HG02852 (cell line): ENCODE measurements around the gene NKD1.
"Not testable (repeated sequence)": the region's sequence is repeated elsewhere in the genome, so short reads cannot be mapped to it uniquely, and the experiment has no call there.

Source experiments
- ATAC-seq: cut with Tn5 transposase; IDR thresholded peaks from one replicate; pipeline ENCODE4 v1.9.1; 2021; ENCODE audit warnings: mild to moderate bottlenecking, moderate library complexity; ENCODE audit not compliant: unreplicated experiment

NKD1 gene, protein sequence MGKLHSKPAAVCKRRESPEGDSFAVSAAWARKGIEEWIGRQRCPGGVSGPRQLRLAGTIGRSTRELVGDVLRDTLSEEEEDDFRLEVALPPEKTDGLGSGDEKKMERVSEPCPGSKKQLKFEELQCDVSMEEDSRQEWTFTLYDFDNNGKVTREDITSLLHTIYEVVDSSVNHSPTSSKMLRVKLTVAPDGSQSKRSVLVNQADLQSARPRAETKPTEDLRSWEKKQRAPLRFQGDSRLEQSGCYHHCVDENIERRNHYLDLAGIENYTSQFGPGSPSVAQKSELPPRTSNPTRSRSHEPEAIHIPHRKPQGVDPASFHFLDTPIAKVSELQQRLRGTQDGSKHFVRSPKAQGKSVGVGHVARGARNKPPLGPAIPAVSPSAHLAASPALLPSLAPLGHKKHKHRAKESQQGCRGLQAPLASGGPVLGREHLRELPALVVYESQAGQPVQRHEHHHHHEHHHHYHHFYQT

DNA sequence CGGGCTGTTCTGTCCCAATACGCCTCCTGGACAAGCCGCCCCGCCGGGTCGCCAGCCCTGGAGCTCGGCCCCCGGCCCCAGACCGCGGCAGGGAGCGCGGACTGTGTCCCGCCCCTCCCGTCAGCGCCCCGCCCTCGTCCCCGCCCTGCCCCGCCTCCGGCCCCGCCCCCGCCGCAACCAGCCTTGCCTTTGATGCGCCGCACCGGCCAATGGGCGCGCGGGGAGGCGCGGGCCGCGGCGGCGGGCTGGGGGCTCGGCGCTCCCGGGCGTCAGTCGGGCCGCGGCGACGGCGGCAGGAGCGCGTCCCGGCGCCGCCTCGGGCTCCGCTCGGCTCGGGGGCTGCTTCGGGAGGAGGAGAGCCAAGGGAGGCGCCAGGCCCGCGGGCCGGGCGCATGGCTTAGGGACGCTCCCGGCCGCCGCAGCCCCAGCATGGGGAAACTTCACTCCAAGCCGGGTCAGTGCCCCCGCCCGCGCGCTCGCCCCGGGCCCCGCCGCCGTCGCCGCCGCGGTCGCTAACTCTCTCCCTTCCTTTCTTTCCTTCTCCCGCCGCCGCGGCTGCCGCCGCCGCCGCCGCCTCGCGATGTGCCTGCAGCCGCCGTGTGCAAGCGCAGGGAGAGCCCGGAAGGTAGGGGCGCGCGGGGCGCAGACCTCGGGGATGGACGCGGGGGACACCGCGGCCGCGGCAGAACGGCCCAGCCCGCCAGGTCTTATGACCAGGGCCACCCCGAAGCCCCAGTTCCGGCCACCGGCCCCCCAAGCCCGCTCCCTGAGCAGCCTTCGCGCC is at the start of gene NKD1:
TSS of gene NKD1 (plus strand) at position 272 of the 784 bp plus-strand sequence. CDS start at position 430, 158 bp downstream.
- ATAC-seq, result peak; percentile 90

- no peak for ATAC-seq
Measured at GRCh38 chr16:50498431-50499155, 49.6 kb upstream of the NKD1 start.

- no peak for ATAC-seq
Measured at GRCh38 chr16:50499254-50499653, 48.9 kb upstream of the NKD1 start.

DNA sequence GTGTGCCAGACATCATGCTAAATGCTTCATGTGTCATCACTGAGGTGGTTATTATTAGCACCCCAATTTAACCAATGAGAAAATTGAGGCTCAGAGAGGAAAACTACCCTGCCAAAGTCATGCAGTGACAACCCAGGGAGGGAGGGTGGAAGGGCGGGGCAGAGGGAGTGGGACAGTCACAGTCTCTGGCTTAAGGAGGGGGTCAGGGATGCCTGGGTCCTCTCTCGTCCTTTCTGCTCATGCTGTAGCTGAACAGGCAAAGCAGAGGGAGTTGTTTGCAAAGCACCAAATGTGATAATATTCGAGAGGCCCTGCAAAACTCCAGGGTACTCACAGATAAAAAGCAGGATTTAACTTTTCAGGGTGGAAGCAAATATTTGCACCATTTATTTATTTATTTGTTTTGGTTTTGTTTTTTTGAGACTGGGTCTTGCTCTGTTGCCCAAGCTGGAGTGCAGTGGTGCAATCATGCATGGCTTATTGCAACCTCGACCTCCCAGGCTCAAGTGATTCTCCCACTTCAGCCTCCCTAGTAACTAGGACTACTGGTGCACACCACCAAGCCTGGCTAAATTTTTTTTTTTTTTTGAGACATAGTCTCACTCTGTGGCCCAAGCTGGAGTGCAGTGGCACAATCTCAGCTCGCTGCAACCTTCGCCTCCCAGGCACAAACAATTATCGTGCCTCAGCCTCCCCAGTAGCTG is 47.9 kb upstream of the NKD1 start:
- ATAC-seq, result no peak

- no peak for ATAC-seq
Measured at GRCh38 chr16:50501251-50501650, 46.9 kb upstream of the NKD1 start.

DNA sequence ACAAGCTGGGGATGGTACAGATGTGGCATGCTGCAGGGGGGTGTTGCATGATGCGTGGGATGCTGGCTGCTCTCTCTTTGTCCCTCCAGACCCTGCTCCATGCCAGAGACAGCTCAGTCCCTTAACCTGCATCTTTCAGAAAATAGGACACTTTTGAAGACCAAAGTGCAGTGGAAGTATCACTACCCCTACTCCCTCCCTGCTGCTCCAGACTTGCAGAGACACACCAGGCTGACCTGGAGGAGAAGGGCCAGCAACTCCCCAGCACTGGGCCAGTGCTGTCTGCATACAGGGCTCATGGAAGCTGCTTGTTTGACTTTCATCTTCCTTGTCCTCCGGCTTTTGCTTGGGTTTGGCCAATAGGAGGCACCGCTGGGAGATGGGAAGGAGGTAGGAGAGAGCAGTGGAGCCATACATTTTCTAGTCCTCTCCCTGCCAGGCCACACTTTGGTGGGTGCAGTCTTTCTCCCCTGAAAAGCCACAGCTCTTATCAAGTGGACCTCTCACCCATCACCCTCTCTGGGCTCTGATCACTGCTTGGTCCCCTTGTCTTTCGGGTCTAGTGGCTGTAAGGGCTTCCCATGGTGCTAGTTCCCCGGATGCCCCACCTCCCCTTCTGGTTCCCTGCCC is 46.1 kb upstream of the NKD1 start:
- ATAC-seq, result no peak

- no peak for ATAC-seq
Measured at GRCh38 chr16:50502616-50503011, 45.6 kb upstream of the NKD1 start.

GRCh38 chr16:50503868-50504531 is 44.2 kb upstream of the NKD1 start:
- not testable (repeated sequence) for ATAC-seq

GRCh38 chr16:50505115-50505514 is 43.1 kb upstream of the NKD1 start:
- ATAC-seq, result no peak

DNA sequence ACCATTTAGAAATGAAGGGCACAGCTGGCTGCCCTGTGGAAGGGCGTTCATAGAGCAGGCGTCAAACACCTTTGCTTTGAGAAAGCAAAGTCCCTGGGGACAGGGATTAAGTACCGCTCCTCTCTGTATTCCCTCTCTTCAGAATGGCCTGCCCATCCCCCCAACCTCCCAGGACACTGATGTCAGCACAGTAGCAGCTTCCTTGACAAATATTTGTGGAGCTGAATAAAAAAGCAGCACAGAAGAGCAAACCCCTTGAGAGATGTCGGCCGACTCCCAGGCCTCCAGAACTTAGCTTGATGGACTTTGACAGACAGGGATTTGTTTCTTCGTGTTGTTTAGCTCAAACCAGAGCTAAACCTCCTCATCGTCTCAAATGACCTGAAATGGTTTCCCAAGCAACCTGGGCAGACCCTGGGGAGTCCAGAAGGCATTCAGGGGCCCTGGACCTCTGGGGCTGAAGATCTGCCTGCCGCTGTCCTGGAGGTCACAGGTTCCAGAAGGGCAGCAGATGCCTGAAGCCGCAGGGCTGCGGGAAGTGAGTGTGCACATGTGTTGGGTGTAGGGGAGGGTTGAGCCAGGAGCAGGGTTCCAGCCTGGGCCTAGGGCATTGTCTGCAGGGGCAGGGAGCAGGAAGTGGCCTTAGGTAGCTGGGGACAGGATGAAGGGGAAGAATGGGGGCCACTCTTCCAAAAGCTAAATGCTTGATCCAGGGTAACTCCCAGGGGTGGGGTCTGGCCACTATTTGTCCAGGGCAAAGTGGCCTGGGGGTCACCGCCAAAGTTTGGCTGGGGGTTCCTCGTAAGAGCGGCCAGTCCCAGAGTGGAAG is 42.3 kb upstream of the NKD1 start:
- no peak for ATAC-seq

DNA sequence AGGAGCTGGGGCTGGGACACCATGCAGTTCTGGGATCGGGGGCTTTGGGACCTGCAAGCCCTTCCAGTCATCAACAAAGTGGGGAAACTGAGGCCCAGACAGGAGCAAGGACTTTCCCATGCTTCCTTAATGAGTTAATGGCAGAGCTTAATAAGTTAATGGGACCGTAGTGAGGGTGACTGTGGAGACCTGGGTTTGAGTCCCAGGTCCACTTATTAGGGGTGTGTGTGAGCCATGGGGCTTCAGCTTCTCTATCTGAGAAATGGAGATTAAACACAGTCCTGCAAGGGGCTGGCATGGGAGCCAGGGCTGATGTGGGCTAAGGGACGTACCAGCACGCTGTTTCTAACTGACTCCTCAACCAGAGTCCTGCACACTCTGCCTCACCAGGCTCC is 41.7 kb upstream of the NKD1 start:
- no peak for ATAC-seq

- no peak for ATAC-seq
Measured at GRCh38 chr16:50507397-50507796, 40.8 kb upstream of the NKD1 start.

DNA sequence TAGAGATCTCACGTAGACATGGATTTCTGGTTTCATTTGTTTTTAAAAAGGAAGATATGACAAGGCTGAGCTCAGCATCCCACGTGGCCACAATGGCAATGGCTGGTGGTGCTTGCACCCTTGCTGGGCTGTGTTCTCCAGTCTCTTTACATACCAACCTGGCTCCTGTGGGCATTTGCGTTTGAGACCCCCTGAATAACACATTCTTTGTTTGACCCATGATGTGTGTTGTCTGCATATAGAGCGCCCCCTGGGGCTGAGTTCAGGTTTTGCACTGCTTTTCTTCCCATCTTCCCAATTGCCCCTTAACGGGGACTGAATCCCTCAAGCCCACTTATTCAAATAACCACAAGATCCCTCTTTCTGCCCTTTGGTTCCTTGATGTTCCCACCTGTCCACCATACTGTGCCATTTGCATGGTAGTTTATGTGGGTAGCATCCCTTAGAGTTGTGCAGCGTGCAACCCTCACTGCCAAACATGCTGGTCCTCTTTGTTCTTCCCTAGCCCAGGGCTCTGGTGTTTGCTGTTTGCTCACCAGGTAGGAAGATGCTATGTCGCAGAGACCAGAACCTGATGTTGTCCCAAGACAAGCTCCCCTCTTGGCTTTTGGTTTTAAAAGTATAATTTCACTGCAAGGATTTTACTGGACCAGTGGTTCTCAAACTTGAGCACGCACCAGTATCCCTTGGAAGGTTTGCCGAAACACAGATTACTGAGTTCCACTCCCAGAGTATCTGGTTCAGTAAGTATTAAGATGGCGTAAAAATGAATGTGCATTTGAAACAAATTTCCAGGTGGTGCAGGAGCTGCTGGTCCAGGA is 38.5 kb upstream of the NKD1 start:
- no peak for ATAC-seq

GRCh38 chr16:50515218-50515617 is 33.0 kb upstream of the NKD1 start:
- no peak for ATAC-seq

DNA sequence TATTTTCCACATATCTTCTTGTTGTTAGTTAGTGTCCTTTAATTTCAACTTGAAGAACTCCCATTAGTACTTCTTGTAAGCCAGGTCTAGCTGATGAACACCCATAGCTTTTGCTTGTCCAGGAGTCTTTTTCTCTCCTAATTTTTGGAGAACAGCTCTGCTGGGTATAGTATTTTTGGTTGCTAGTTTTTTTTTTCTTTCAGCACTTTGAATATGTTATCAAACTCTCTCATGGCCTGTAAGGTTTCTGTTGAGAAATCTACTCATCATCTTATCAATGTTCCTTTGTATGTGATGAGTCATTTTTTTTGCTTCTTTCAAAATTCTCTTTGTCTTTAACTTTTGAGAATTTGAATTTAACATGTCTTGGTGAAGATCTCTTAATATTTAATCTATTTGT is 31.8 kb upstream of the NKD1 start:
- no peak for ATAC-seq

DNA sequence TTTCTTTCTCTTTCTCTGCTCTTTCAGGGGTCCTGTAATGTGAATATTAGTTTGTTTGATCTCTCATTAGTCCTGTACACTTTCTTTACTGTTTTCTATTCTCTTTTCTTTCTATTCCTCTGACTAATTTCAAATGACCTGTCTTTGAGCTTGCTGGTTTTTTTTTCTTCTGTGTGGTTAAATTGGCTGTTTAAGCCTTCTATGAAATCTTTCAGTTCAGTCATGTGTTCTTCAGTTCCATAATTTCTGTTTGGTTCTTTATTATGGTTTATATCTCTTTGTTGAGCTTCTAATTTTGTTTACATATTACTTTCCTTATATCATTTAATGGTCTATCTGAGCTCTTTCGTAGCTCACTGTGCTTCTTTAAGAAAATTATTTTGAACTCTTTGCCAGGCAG is 31.3 kb upstream of the NKD1 start:
- no peak for ATAC-seq

- no peak for ATAC-seq
Measured at GRCh38 chr16:50517450-50518252, 30.5 kb upstream of the NKD1 start.
